Subcutaneous adipose tissue (tissue), 4 donors: Measurements from ENCODE around the gene PDE4D. TPM values are rescaled to one million over a fixed set of nuclear protein-coding genes. Genes with fewer than 3 reads are reported as not detected.

Experiments
- total RNA-seq, 4 donors: library from RNA; depleted of rRNA; stranded (reverse); fragments of >200 nt; gene quantifications; one replicate each; pipeline ENCODE4 v1.1.0, GENCODE V29; 2016
- TF ChIP-seq, protein P1 (sequence below): fragments of 450-650 bp; IDR thresholded peaks from one replicate; pipeline ENCODE4 v1.5.1; 2016; ENCODE audit warnings: low read depth, mild to moderate bottlenecking, control low read depth, antibody characterized with exemption, moderate library complexity

PDE4D gene
- total RNA-seq, 4 donors from 2014 or later, result 15.0 to 24.0 (median 18.5) TPM

DNA sequence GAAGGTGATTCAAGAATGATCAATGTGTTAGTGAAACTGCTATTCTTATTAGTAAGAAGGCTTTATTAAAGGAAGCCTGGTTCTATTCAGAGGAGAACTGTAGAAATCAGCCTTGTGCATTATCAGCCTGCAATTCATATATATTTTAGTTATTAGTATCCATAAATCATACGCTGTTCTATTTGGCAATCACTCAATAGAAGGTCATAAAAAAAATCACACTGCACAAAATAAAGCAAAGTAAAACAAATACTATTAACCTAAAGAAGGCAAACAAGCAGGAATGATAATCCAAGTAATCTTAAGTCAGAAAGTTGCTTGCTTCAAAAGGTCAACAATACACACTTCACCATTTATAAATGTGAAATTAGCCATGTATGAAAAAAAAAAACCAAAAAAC lies 138.1 kb downstream of the PDE4D start:
- TF ChIP-seq, protein P1, sequence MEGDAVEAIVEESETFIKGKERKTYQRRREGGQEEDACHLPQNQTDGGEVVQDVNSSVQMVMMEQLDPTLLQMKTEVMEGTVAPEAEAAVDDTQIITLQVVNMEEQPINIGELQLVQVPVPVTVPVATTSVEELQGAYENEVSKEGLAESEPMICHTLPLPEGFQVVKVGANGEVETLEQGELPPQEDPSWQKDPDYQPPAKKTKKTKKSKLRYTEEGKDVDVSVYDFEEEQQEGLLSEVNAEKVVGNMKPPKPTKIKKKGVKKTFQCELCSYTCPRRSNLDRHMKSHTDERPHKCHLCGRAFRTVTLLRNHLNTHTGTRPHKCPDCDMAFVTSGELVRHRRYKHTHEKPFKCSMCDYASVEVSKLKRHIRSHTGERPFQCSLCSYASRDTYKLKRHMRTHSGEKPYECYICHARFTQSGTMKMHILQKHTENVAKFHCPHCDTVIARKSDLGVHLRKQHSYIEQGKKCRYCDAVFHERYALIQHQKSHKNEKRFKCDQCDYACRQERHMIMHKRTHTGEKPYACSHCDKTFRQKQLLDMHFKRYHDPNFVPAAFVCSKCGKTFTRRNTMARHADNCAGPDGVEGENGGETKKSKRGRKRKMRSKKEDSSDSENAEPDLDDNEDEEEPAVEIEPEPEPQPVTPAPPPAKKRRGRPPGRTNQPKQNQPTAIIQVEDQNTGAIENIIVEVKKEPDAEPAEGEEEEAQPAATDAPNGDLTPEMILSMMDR, result no peak

- TF ChIP-seq, protein P1, result no peak
Observed at GRCh38 chr5:59753599-59753998, 139.9 kb downstream of the PDE4D start.

- TF ChIP-seq, protein P1, result no peak
Observed at GRCh38 chr5:59749782-59750520, 143.6 kb downstream of the PDE4D start.

- TF ChIP-seq, protein P1, result no peak
Observed at GRCh38 chr5:59746241-59746765, 147.2 kb downstream of the PDE4D start.

- TF ChIP-seq, protein P1, result no peak
Observed at GRCh38 chr5:59745415-59745863, 148.1 kb downstream of the PDE4D start.

- TF ChIP-seq, protein P1, result no peak
Observed at GRCh38 chr5:59744531-59744992, 149.0 kb downstream of the PDE4D start.

DNA sequence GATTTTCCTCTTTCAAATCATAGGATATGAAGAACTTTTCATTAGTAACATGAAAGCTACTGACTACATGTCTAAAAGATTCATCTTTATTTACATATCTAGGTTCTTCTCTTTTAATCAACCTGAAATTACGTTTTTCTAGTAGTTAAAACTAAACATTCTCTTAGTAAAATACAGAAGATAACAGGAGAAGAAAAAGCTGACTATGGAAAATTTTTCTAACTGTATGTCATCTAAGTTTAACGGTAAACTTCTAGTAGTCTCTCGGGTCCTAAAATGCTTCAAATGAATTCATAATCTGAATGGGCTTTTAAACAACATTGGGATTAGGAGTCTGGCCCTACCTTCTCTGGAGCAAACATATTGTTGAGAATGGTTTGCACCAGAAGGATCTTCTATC lies 151.9 kb downstream of the PDE4D start:
- TF ChIP-seq, protein P1, result no peak
